Keratinocyte (primary cell): ENCODE measurements around the gene SLC32A1.

Source experiments
- CTCF ChIP-seq, 3 experiments: IDR thresholded peaks in 1 of 3; conservative IDR thresholded peaks in 1 of 3; optimal IDR thresholded peaks in 1 of 3; 2 replicates in 2 of 3; 3 replicates in 1 of 3; pipeline versions ENCODE3 to v1.5.1; 2011; ENCODE audit warnings: low read length in 3 of 3, mild to moderate bottlenecking in 3 of 3, moderate library complexity in 2 of 3, control low read depth in 1 of 3, inconsistent platforms in 1 of 3; ENCODE audit not compliant: insufficient read depth in 2 of 3; ENCODE audit errors: extremely low read depth in 1 of 3
- EZH2 ChIP-seq: IDR thresholded peaks from one replicate; pipeline ENCODE4 v1.6.1; 2012; ENCODE audit warnings: inconsistent platforms, mild to moderate bottlenecking, low read length, moderate library complexity

- TF ChIP-seq CTCF (optimal IDR thresholded peaks at IDR 0.05 in 1 of 3, IDR thresholded peaks at IDR 0.05 in 1 of 3, conservative IDR thresholded peaks at IDR 0.05 in 1 of 3; ENCODE audit: extremely low read depth in 1 of 3, insufficient read depth in 2 of 3, low read length in 3 of 3) = no peak
- no peak for TF ChIP-seq EZH2
Observed at GRCh38 chr20:38766071-38766470, 41.8 kb downstream of the SLC32A1 start.
